Thyroid gland (tissue), 4 donors: ENCODE data around the gene CD244. TPM values are rescaled to one million over a fixed set of nuclear protein-coding genes. Genes with fewer than 3 reads are reported as not detected.
A peak's percentile ranks its signal among the peaks of the same experiment; 100 is the strongest.

Source experiments
- DNase-seq, 2 donors: peaks; one replicate each; pipeline ENCODE4 v3.0.0-alpha.2; 2019
- H3K27ac ChIP-seq, 3 donors: fragments of 200-600 bp; sonication (generic); 1 replicate in 2 of 3; 2 replicates in 1 of 3; pipeline ENCODE4 v1.5.1; 2016 to 2019; ENCODE audit warnings: mild to moderate bottlenecking in 1 of 3, moderate library complexity in 1 of 3
- H3K27me3 ChIP-seq: fragments of 200-600 bp; sonication (generic); one replicate; pipeline ENCODE4 v1.5.1; 2019
- H3K36me3 ChIP-seq, 2 donors: fragments of 200-600 bp; sonication (generic); one replicate each; pipeline ENCODE4 v1.5.1; 2016 to 2019
- H3K4me1 ChIP-seq, 2 donors: fragments of 200-600 bp; sonication (generic); one replicate each; pipeline ENCODE4 v1.5.1; 2017 to 2019
- H3K4me3 ChIP-seq, 3 donors: fragments of 200-600 bp; sonication (generic); replicated peaks in 1 of 3; 1 replicate in 2 of 3; 2 replicates in 1 of 3; pipeline ENCODE4 v1.5.1; 2016; ENCODE audit warnings: mild to moderate bottlenecking in 1 of 3
- H3K9me3 ChIP-seq: fragments of 200-600 bp; sonication (generic); one replicate; pipeline ENCODE4 v1.5.1; 2017
- CTCF ChIP-seq, 6 experiments: fragments of 200-600 bp in 3 of 6; fragments of 450-650 bp in 3 of 6; sonication (generic) in 3 of 6; IDR thresholded peaks; one replicate each; pipeline ENCODE4 v1.5.1; 2016 to 2019; ENCODE audit warnings: antibody characterized with exemption in 6 of 6, mild to moderate bottlenecking in 2 of 6, inconsistent platforms in 1 of 6, moderate library complexity in 1 of 6
- POLR2A ChIP-seq, 2 donors: fragments of 450-650 bp; IDR thresholded peaks; one replicate each; pipeline ENCODE4 v1.6.1; 2017; ENCODE audit warnings: antibody characterized with exemption in 2 of 2, mild to moderate bottlenecking in 2 of 2, moderate library complexity in 1 of 2
- WGBS, 2 donors: methylation state at CpG; one replicate each; pipeline ENCODE4 v1.1.5; 2017; 5-methylcytosine and 5-hydroxymethylcytosine counted together
- intact Hi-C: fragments of 100-400 bp; cut with DNase I; formaldehyde crosslinking; loops from one replicate; pipeline ENCODE4 v1.15.1; 2023
- total RNA-seq, 4 donors: library from RNA; depleted of rRNA; stranded (reverse); fragments of >200 nt; gene quantifications; one replicate each; pipeline ENCODE4 v1.2.3, GENCODE V29; 2016

CD244 gene
- total RNA-seq, 4 donors from 2014 or later, result 0.27 TPM; not detected in 3

- no peak overlapping the region for H3K4me3 ChIP-seq
- no peaks in the 10 kb centered on the region for H3K27me3 ChIP-seq
- intact Hi-C loops, result loop anchor here (2.0 to 10.0 kb wide), 2 partner anchors 115 to 259 kb away; partner anchors contain the start of gene KLHDC9
- H3K36me3 ChIP-seq, result no peaks in the 10 kb centered on the region
- 92 to 93% methylated on average over 3 of the region's 3 CpGs for WGBS, 2 donors
- H3K27ac ChIP-seq, result no peak overlapping the region
- H3K4me1 ChIP-seq, result peaks cover 0 to 6% of the 10 kb centered on the region in 2 donors
- TF ChIP-seq POLR2A (IDR thresholded peaks at IDR 0.05), result no peak
- TF ChIP-seq CTCF (IDR thresholded peaks at IDR 0.05), result no peak
- no peak for DNase-seq
- H3K9me3 ChIP-seq, result no peaks in the 10 kb centered on the region
Observed at GRCh38 chr1:160835751-160836150, 26.9 kb downstream of the CD244 start.

- TF ChIP-seq CTCF (IDR thresholded peaks at IDR 0.05) (peak; percentile 17 to 85 (median 64)), POLR2A (IDR thresholded peaks at IDR 0.05) (no peak)
- intact Hi-C loops, result loop anchor here (2.0 to 10.0 kb wide), 3 partner anchors 116 to 260 kb away; partner anchors contain the start of gene KLHDC9
- H3K4me3 ChIP-seq, result no peak overlapping the region
- no peaks in the 10 kb centered on the region for H3K36me3 ChIP-seq
- no peak overlapping the region for H3K27ac ChIP-seq
- no peaks in the 10 kb centered on the region for H3K9me3 ChIP-seq
- H3K4me1 ChIP-seq, result peaks cover 0 to 6% of the 10 kb centered on the region in 2 donors
- peak; percentile 13 to 19 for DNase-seq
- H3K27me3 ChIP-seq, result no peaks in the 10 kb centered on the region
- WGBS, 2 donors, result 79 to 84% methylated on average over 3 of the region's 3 CpGs
Observed at GRCh38 chr1:160834945-160835565, 27.6 kb downstream of the CD244 start.

GRCh38 chr1:160830321-160831153, 32.1 kb downstream of the CD244 start:
- Histone ChIP-seq H3K4me3 (no peak overlapping the region), H3K36me3 (no peaks in the 10 kb centered on the region), H3K27ac (no peak overlapping the region), H3K9me3 (no peaks in the 10 kb centered on the region), H3K27me3 (no peaks in the 10 kb centered on the region), H3K4me1 (no peaks in the 10 kb centered on the region)
- WGBS, 2 donors, result 50 to 62% methylated on average over 8 of the region's 8 CpGs
- DNase-seq, result peak; percentile 71 to 80
- no peak for TF ChIP-seq POLR2A (IDR thresholded peaks at IDR 0.05)
- peak in 4 of 6 experiments; percentile 43 to 60 (median 52) for TF ChIP-seq CTCF (IDR thresholded peaks at IDR 0.05)
- intact Hi-C loops, result loop anchor here (5.0 to 10.0 kb wide), 2 partner anchors 148 to 264 kb away; partner anchors contain the start of gene KLHDC9

GRCh38 chr1:160829766-160830165, 32.9 kb downstream of the CD244 start:
- no peaks in the 10 kb centered on the region for H3K36me3 ChIP-seq
- 89 to 97% methylated on average over 1 of the region's 1 CpG for WGBS, 2 donors
- intact Hi-C loops, result loop anchor here (5.0 to 10.0 kb wide), 2 partner anchors 147 to 265 kb away; partner anchors contain the start of gene KLHDC9
- no peaks in the 10 kb centered on the region for H3K27me3 ChIP-seq
- no peak overlapping the region for H3K4me3 ChIP-seq
- no peak overlapping the region for H3K27ac ChIP-seq
- H3K4me1 ChIP-seq, result no peaks in the 10 kb centered on the region
- no peak for DNase-seq
- TF ChIP-seq POLR2A (IDR thresholded peaks at IDR 0.05), result no peak
- no peak for TF ChIP-seq CTCF (IDR thresholded peaks at IDR 0.05)
- H3K9me3 ChIP-seq, result no peaks in the 10 kb centered on the region
